ENCODE results near the gene CFAP53. TPM values are rescaled to one million over a fixed set of nuclear protein-coding genes. Genes with fewer than 3 reads are reported as not detected.

Gene CFAP53
- total RNA-seq, 1 experiment from 2014 or later, result 0.15 TPM

DNA sequence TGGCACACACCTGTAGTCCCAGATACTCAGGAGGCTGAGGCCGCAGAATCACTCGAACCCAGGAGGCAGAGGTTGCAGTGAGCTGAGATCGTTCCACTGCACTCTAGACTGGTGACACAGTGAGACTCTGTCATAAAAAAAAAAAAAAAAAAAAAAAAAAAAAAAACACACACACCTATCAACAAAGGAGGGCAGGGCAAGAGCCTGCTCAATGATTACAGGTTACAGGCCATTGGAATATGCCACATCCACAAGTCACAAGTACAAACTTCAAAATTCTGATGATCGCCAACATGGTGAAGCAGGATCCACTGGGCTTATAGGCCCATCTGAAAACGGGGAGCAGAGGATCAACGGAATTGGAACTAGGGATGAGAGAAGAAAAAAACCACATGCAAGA, 77.6 kb downstream of the CFAP53 start:
- no peaks in the 10 kb centered on the region; the same call in 1 of the 2 replicates for H3K4me1 ChIP-seq (ENCODE audit: insufficient read depth, low read length)
- Mint-ChIP-seq H3K4me3 (no peak overlapping the region), H3K36me3 (ENCODE audit: insufficient read depth in 1 of 3, low read depth in 3 of 3) (no peaks in the 10 kb centered on the region), H3K4me1 (peaks cover 13% of the 10 kb centered on the region in 2 experiments), H3K27ac (no peak overlapping the region), H3K9me3 (no peaks in the 10 kb centered on the region), H3K27me3 (ENCODE audit: low read depth) (peaks cover 48% of the 10 kb centered on the region)
- no peaks in the 10 kb centered on the region for H4K20me1 ChIP-seq (ENCODE audit: control insufficient read depth, insufficient read depth, insufficient read length)
- H4K5ac ChIP-seq (ENCODE audit: insufficient read length, low read depth, low read length), result no peak overlapping the region
- no peak for DNase-seq
- no peak overlapping the region for H3K14ac ChIP-seq (ENCODE audit: insufficient read depth, low read length)
- H2BK12ac ChIP-seq (ENCODE audit: insufficient read length, low read depth, low read length), result no peak overlapping the region
- H2AK5ac ChIP-seq (ENCODE audit: insufficient read length, low read length), result no peak overlapping the region
- no peak overlapping the region for H2BK20ac ChIP-seq (ENCODE audit: low read depth, low read length, poor library complexity, severe bottlenecking)
- no peak overlapping the region for H3K56ac ChIP-seq (ENCODE audit: insufficient read length, low read depth, low read length)
- H2AFZ ChIP-seq (ENCODE audit: low read length), result no peak overlapping the region
- H3K27ac ChIP-seq (ENCODE audit: insufficient read length, low read depth, low read length), result no peak overlapping the region
- no peak for TF ChIP-seq CTCF (conservative IDR thresholded peaks at IDR 0.05)
- no peaks in the 10 kb centered on the region for H3K79me1 ChIP-seq (ENCODE audit: insufficient read depth, low read depth, low read length, poor library complexity, severe bottlenecking)
- H3K9me3 ChIP-seq (ENCODE audit: control insufficient read depth, low read depth, low read length), result no peaks in the 10 kb centered on the region
- no peak overlapping the region for H2BK15ac ChIP-seq (ENCODE audit: low read depth, low read length)
- no peak overlapping the region for H2BK120ac ChIP-seq (ENCODE audit: low read depth, low read length, poor library complexity, severe bottlenecking)
- WGBS (ENCODE audit: extremely low coverage, insufficient read length, low lambda C conversion rate), result no CpG with 5 or more reads among the region's 6 CpGs
- H3K27me3 ChIP-seq (ENCODE audit: insufficient read depth, low read length), result peaks cover 16% of the 10 kb centered on the region; the same call in 1 of the 2 replicates
- H3K4me2 ChIP-seq (ENCODE audit: insufficient read depth, insufficient read length, low read length), result no peak overlapping the region
- no peaks in the 10 kb centered on the region for H3K79me2 ChIP-seq (ENCODE audit: insufficient read depth, low read length)
- H2BK5ac ChIP-seq (ENCODE audit: insufficient read length, low read length), result no peak overlapping the region
- H3T11ph ChIP-seq (ENCODE audit: low read length), result no peak overlapping the region
- no peak overlapping the region for H3K4ac ChIP-seq (ENCODE audit: low read depth, low read length)
- H4K91ac ChIP-seq (ENCODE audit: insufficient read length, low read depth, low read length), result no peak overlapping the region
- no peak overlapping the region for H4K8ac ChIP-seq (replicated peaks; ENCODE audit: insufficient read length, low read depth, low read length)
- no peak overlapping the region for H3K18ac ChIP-seq (ENCODE audit: insufficient read length, low read depth, low read length)
- H3K23ac ChIP-seq (ENCODE audit: insufficient read length, low read depth, low read length), result no peak overlapping the region
- H3K23me2 ChIP-seq (ENCODE audit: insufficient read length, low read depth, low read length, poor library complexity, severe bottlenecking), result peaks cover 6% of the 10 kb centered on the region
- H3K9ac ChIP-seq (ENCODE audit: extremely low read depth, insufficient read length, low read length), result no peak overlapping the region
